Measurements from ENCODE around the gene SCLT1. TPM values are rescaled to one million over a fixed set of nuclear protein-coding genes. Genes with fewer than 3 reads are reported as not detected.

SCLT1 gene
- total RNA-seq, 4 donors from 2014 or later, result 5.2 to 26.0 (median 9.0) TPM

- Histone ChIP-seq H3K4me1 (peaks cover 0 to 30% (median 11%) of the 10 kb centered on the region in 3 donors), H3K27ac (no peak overlapping the region), H3K4me3 (no peak overlapping the region), H3K27me3 (no peaks in the 10 kb centered on the region), H3K36me3 (peaks cover 0 to 100% of the 10 kb centered on the region in 2 donors), H3K9me3 (no peaks in the 10 kb centered on the region)
- WGBS, 2 donors (ENCODE audit: low coverage in 1 of 2), result 75% methylated on average over 2 of the region's 2 CpGs; no CpG with 5 or more reads in 1 of the 2 donors
- no peak for TF ChIP-seq EP300 (IDR thresholded peaks at IDR 0.05)
- TF ChIP-seq POLR2A (IDR thresholded peaks at IDR 0.05), result no peak
- no peak for TF ChIP-seq CTCF (IDR thresholded peaks at IDR 0.05)
- TF ChIP-seq POLR2AphosphoS5 (IDR thresholded peaks at IDR 0.05), result no peak
- no peak for ATAC-seq
Measured at GRCh38 chr4:128856246-128856645, 237.1 kb downstream of the SCLT1 start.

- 88 to 93% methylated on average over 6 to 7 of the region's 7 CpGs for WGBS, 2 donors (ENCODE audit: low coverage in 1 of 2)
- H3K27me3 ChIP-seq, result no peaks in the 10 kb centered on the region
- H3K4me1 ChIP-seq, result peaks cover 0 to 25% (median 11%) of the 10 kb centered on the region in 3 donors
- no peak overlapping the region for H3K27ac ChIP-seq
- peaks cover 0 to 100% of the 10 kb centered on the region in 2 donors for H3K36me3 ChIP-seq
- ATAC-seq, result no peak
- H3K9me3 ChIP-seq, result no peaks in the 10 kb centered on the region
- H3K4me3 ChIP-seq, result no peak overlapping the region
- TF ChIP-seq EP300 (IDR thresholded peaks at IDR 0.05) (no peak), POLR2A (IDR thresholded peaks at IDR 0.05) (no peak), POLR2AphosphoS5 (IDR thresholded peaks at IDR 0.05) (no peak), CTCF (IDR thresholded peaks at IDR 0.05) (no peak)
Measured at GRCh38 chr4:128855621-128856020, 237.7 kb downstream of the SCLT1 start.

- Histone ChIP-seq H3K4me1 (peaks cover 0 to 14% (median 6%) of the 10 kb centered on the region in 3 donors), H3K9me3 (no peaks in the 10 kb centered on the region), H3K27me3 (no peaks in the 10 kb centered on the region), H3K4me3 (no peak overlapping the region), H3K36me3 (peaks cover 0 to 100% of the 10 kb centered on the region in 2 donors), H3K27ac (no peak overlapping the region)
- no peak for ATAC-seq
- WGBS, 2 donors (ENCODE audit: low coverage in 1 of 2), result 59 to 69% methylated on average over 6 of the region's 6 CpGs
- no peak for TF ChIP-seq CTCF (IDR thresholded peaks at IDR 0.05)
- no peak for TF ChIP-seq POLR2A (IDR thresholded peaks at IDR 0.05)
- no peak for TF ChIP-seq EP300 (IDR thresholded peaks at IDR 0.05)
- no peak for TF ChIP-seq POLR2AphosphoS5 (IDR thresholded peaks at IDR 0.05)
Measured at GRCh38 chr4:128854433-128854832, 238.9 kb downstream of the SCLT1 start.

GRCh38 chr4:128853741-128854140 lies 239.6 kb downstream of the SCLT1 start:
- H3K9me3 ChIP-seq, result no peaks in the 10 kb centered on the region
- TF ChIP-seq CTCF (IDR thresholded peaks at IDR 0.05) (no peak), POLR2A (IDR thresholded peaks at IDR 0.05) (no peak), EP300 (IDR thresholded peaks at IDR 0.05) (no peak), POLR2AphosphoS5 (IDR thresholded peaks at IDR 0.05) (no peak)
- WGBS, 2 donors (ENCODE audit: low coverage in 1 of 2), result 53 to 83% methylated on average over 2 to 3 of the region's 5 CpGs
- H3K36me3 ChIP-seq, result peaks cover 0 to 100% of the 10 kb centered on the region in 2 donors
- no peak overlapping the region for H3K27ac ChIP-seq
- H3K4me1 ChIP-seq, result peaks cover 0 to 7% (median 0%) of the 10 kb centered on the region in 3 donors
- no peak for ATAC-seq
- H3K4me3 ChIP-seq, result no peak overlapping the region
- no peaks in the 10 kb centered on the region for H3K27me3 ChIP-seq

GRCh38 chr4:128850252-128850651 lies 243.1 kb downstream of the SCLT1 start:
- TF ChIP-seq CTCF (IDR thresholded peaks at IDR 0.05), result no peak
- no peak for TF ChIP-seq POLR2A (IDR thresholded peaks at IDR 0.05)
- no peak for TF ChIP-seq EP300 (IDR thresholded peaks at IDR 0.05)
- TF ChIP-seq POLR2AphosphoS5 (IDR thresholded peaks at IDR 0.05), result no peak
- peaks cover 0 to 100% of the 10 kb centered on the region in 2 donors for H3K36me3 ChIP-seq
- no peaks in the 10 kb centered on the region for H3K9me3 ChIP-seq
- H3K4me1 ChIP-seq, result peaks cover 0 to 6% (median under 1%) of the 10 kb centered on the region in 3 donors
- no peak overlapping the region for H3K27ac ChIP-seq
- WGBS, 2 donors (ENCODE audit: low coverage in 1 of 2), result 96 to 100% methylated on average over 1 to 3 of the region's 4 CpGs
- ATAC-seq, result no peak
- no peaks in the 10 kb centered on the region for H3K27me3 ChIP-seq
- no peak overlapping the region for H3K4me3 ChIP-seq

All from gastroesophageal sphincter (tissue), 4 donors.